HTR-8/SVneo (cell line): ENCODE results near the gene LRP1.
A peak's percentile ranks its signal among the peaks of the same experiment; 100 is the strongest.

Source experiments
- DNase-seq: peaks from one replicate; pipeline ENCODE4 v3.0.0; 2011; ENCODE audit warnings: low spot score, mixed read lengths; ENCODE audit not compliant: insufficient read length
- FAIRE-seq: peaks from 2 replicates; lab custom pipeline; 2011; peaks lifted over from hg19 to GRCh38; lab: Jason Lieb, UNC

LRP1 gene

DNA sequence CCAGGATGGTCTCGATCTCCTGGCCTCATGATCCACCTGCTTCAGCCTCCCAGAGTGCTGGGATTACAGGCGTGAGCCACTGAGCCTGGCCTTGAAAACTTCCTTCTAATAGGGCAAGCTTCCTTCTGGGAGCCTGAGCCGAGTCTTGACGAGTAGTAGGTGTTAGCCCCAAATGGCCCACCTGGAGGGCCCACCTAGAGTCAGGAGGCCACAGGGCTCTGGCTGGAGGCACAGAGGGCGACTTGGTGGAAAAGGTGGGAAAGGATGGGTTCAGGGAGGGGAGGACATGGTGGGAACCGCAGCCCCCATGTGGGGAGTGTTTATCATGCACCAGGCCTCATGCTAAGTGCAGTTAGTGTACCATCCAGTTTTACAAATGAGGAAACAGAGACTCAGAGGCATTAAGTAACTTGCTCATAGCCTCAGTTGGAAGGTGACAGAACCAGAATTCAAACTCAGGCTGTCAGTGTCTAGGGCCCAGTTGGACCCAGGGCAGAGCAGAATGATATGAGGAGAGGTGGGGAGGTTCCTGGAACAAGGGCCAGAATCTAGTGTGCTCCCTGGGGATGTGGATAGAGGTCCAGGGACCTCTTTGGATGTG is 22.2 kb downstream of the LRP1 start:
- FAIRE-seq, result no peak
- no peak for DNase-seq

DNA sequence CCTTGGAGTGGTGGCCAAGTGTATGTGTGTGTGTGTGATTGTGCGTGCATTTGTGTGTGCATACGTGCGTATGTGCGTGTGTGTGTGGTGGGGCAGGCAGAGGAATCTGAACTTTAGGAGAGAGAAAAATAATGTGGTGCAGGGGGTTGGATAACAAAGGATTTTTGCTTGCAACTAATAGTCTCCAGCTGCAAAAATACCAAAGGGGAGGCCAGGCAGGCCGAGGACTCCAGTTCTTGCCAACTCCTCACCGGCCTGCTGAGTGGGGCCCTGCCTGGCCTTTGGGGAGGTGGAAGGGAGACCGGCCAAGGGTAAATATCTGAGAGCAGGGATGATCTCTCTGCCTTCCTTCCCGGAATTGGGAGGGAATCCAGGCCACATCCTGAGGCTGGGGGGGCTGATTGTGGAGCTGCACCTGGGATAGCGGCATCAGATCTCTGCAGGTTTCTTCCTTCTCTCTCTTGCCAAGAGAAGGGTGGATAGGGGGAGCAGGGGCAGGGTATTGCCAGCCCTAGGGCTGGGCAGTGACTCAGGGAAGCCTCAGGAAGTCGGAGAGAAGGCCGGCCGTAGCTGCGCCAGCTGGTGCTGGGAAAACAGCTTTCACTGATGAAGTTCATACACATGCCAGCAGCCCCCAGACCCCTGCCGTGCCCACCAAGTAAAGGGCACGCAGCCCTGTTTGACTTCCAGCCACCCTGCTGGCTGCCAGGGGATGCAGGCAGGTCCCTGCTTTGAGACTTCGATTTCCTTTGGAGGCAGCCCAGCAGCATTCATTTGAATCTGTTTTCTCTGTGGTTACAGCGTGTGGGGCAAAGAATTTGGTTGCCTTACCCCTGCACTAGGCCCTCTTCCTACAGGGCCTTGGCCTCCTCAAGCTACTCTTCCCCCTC is 23.7 kb downstream of the LRP1 start:
- FAIRE-seq (no peak), DNase-seq (no peak)

GRCh38 chr12:57152639-57153038 is 24.4 kb downstream of the LRP1 start:
- no peak for FAIRE-seq
- DNase-seq, result no peak

- DNase-seq (no peak), FAIRE-seq (no peak)
Observed at GRCh38 chr12:57153415-57153997, 25.2 kb downstream of the LRP1 start.

- FAIRE-seq (no peak), DNase-seq (no peak)
Observed at GRCh38 chr12:57154076-57154475, 25.8 kb downstream of the LRP1 start.

- DNase-seq (no peak), FAIRE-seq (no peak)
Observed at GRCh38 chr12:57154804-57155434, 26.6 kb downstream of the LRP1 start.

GRCh38 chr12:57156701-57157403 is 28.6 kb downstream of the LRP1 start:
- FAIRE-seq (no peak), DNase-seq (no peak)

DNA sequence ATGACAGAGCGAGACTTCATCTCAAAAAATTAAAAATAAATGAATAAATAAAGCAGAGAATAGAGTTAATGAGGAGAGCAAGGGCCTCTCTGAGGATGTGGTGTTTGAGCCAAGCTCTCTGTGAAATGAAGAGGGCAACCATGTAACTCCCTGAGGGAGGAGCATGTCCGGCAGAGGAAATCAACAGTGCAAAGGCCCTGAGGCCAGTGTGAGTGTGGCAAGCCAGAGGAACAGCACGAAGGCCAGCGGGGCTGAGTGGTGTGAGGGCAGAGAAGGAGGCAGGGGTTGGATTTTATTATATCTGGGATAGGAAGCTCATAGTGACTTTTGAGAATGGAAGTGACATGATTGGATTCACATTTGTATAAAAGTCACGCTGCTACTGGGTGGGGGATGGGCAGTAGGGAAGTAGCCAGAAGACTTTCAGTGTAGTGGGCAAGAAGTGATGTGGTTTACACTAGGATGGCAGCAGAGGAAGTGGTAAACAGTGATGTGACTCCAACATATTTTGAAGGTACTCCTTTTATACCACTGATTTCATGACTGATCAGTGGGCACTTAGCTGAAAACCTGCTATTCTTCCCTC is 29.4 kb downstream of the LRP1 start:
- DNase-seq, result no peak
- FAIRE-seq, result no peak

DNA sequence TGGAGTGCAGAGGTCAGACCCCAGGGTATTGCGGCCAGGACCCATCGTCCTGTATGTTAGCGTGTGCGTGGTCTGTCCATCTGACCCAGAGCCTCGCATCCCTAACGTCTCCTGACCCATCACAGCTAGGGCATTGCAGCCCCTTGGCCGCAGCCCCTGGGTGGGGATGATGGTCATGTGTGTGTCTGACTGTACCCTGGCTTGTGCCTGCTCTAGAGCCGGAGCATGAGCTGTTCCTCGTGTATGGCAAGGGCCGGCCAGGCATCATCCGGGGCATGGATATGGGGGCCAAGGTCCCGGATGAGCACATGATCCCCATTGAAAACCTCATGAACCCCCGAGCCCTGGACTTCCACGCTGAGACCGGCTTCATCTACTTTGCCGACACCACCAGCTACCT is 29.9 kb downstream of the LRP1 start:
- DNase-seq (no peak), FAIRE-seq (no peak)

DNA sequence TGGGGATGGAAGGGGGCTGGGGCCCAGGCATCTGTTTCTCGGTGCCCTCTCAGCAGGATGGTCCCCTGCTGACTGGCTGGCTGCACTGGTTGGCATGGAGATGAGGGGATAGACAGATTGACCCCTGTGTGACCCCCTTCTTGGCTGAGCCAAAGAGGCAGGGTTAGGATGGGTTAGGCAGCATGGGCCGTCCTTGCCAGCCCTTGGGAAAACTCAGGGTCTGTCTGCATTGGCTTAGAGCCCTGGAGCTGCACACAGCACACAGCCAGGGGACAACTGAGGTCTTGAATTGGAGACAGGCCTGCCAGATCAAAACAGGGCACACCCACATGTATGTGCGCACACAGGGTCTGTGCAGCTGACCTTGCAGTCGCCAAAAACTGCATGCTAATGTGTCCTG is 30.4 kb downstream of the LRP1 start:
- no peak for DNase-seq

GRCh38 chr12:57159311-57159710 is 31.0 kb downstream of the LRP1 start:
- no peak for FAIRE-seq
- DNase-seq, result no peak

More for the DNA sequence above, 30.4 kb downstream of the LRP1 start:
- FAIRE-seq, result no peak

DNA sequence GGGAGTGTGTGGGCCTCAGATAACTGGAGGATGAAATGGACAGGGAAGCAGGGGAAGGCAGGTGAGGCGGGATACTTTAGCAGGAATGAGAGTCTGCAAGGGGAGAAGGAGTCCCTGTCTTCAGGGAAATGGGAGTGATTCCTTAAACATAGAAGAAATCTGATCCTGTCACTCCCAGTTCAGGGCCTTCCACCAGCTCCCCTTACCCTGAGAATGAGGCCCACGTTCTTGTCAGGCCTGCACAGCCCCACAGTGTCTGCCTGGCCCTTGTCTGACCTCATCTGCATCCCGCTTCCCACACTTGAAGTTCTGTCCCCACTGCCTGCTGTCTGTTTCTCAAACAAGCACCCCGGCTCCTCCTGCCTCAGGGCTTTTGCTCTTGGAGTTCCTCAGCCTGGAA is 31.8 kb downstream of the LRP1 start:
- FAIRE-seq, result no peak

DNA sequence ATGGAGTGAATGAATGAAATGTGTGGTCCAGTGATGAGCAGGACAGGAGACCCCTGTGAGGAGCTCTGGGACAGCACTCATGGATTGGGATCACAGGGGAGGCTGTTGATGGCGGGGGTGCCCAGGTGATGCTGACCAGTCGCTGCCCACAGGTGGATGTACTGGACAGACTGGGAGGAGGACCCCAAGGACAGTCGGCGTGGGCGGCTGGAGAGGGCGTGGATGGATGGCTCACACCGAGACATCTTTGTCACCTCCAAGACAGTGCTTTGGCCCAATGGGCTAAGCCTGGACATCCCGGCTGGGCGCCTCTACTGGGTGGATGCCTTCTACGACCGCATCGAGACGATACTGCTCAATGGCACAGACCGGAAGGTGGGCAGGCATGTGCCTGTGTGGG is 32.5 kb downstream of the LRP1 start:
- FAIRE-seq (no peak), DNase-seq (no peak)

More for the DNA sequence above, 31.8 kb downstream of the LRP1 start:
- no peak for DNase-seq

DNA sequence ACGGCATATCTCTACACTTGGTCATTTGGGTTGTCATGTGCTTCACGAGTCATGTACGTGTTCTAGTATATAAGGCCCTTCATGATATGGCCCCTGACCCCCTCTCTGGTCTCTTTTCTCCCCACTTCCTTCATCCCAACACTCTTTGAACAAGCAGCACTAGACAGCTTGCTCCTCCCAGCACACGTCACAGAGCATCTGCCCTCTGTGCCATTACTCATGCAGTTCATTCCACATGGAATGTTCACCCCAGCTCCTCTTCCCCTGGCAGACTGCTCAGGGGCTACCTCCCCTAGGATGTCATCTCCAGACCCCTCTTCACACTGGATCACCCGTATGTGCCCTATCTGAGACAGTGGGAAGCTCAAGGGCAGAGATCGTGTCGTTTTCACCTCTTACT is 33.2 kb downstream of the LRP1 start:
- no peak for FAIRE-seq
- DNase-seq, result no peak

- no peak for DNase-seq
- FAIRE-seq, result no peak
Observed at GRCh38 chr12:57162553-57163125, 34.4 kb downstream of the LRP1 start.

GRCh38 chr12:57164454-57164853 is 36.2 kb downstream of the LRP1 start:
- no peak for DNase-seq
- no peak for FAIRE-seq

DNA sequence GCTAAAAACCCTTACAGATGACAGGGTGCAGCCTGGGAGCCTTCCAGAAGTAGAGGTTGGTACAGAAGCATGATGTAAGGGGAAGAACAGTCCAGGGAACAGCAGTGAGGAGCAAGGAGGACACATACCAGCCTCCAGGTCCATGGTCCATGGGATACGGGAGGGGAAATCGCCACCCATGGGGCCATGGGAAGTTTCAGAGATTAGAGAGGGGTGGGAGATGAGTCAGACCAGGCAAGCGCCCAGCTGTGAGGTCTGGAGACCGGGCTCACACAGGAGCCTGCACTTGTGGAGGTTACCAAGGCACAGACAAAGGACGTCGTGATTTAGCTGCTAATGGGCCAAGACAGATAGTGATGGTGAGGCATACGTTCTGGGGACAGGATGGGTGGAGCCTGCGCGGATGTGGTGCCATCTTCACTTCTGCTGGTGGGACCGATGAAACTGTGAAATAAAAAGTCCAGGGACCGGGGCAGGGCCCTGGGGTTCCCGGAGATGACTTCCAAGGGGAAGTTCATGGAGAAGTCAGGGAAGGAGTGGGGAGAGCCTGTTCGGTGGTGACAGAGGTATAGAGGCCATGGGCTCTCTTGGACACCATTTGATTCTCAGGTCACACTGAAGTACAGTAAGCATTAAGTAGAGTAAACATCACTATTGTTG is 36.8 kb downstream of the LRP1 start:
- FAIRE-seq, result no peak
- no peak for DNase-seq

- DNase-seq, result peak; percentile 34
- FAIRE-seq, result no peak
Observed at GRCh38 chr12:57165741-57166140, 37.5 kb downstream of the LRP1 start.

- DNase-seq (no peak), FAIRE-seq (peak; percentile 26)
Observed at GRCh38 chr12:57166971-57167371, 38.7 kb downstream of the LRP1 start.
